ENCODE measurements around the gene ASAP3. TPM values are rescaled to one million over a fixed set of nuclear protein-coding genes. Genes with fewer than 3 reads are reported as not detected.

ASAP3 gene
- total RNA-seq, 1 donor: 107 TPM

GRCh38 chr1:23446661-23447310, 37.2 kb downstream of the ASAP3 start:
- Histone ChIP-seq H3K4me1 (ENCODE audit: insufficient read depth, low read length) (peaks cover 20% of the 10 kb centered on the region), H3K36me3 (ENCODE audit: insufficient read depth, low read length) (peaks cover 13% of the 10 kb centered on the region), H2AFZ (ENCODE audit: low read length) (no peak overlapping the region), H4K20me1 (ENCODE audit: insufficient read depth, low read length) (peaks cover 3% of the 10 kb centered on the region), H3K79me2 (ENCODE audit: insufficient read depth, low read length) (no peaks in the 10 kb centered on the region), H3K4me3 (ENCODE audit: insufficient read depth, low read length) (no peak overlapping the region), H3K4me2 (ENCODE audit: insufficient read depth, low read length) (no peak overlapping the region), H3K27ac (ENCODE audit: low read depth, low read length) (no peak overlapping the region), H3K9me3 (ENCODE audit: low read depth, low read length) (no peaks in the 10 kb centered on the region), H3K27me3 (ENCODE audit: insufficient read depth, low read length) (no peaks in the 10 kb centered on the region)
- TF ChIP-seq, protein P1, sequence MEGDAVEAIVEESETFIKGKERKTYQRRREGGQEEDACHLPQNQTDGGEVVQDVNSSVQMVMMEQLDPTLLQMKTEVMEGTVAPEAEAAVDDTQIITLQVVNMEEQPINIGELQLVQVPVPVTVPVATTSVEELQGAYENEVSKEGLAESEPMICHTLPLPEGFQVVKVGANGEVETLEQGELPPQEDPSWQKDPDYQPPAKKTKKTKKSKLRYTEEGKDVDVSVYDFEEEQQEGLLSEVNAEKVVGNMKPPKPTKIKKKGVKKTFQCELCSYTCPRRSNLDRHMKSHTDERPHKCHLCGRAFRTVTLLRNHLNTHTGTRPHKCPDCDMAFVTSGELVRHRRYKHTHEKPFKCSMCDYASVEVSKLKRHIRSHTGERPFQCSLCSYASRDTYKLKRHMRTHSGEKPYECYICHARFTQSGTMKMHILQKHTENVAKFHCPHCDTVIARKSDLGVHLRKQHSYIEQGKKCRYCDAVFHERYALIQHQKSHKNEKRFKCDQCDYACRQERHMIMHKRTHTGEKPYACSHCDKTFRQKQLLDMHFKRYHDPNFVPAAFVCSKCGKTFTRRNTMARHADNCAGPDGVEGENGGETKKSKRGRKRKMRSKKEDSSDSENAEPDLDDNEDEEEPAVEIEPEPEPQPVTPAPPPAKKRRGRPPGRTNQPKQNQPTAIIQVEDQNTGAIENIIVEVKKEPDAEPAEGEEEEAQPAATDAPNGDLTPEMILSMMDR (IDR thresholded peaks at IDR 0.05; ENCODE audit: extremely low read depth, low read depth, low read length): no peak
- DNase-seq (ENCODE audit: insufficient read length, low spot score, missing footprints): no peak

- no peaks in the 10 kb centered on the region for H3K79me2 ChIP-seq (ENCODE audit: insufficient read depth, low read length)
Observed at GRCh38 chr1:23444596-23445390, 39.2 kb downstream of the ASAP3 start.

GRCh38 chr1:23444104-23444533, 39.9 kb downstream of the ASAP3 start:
- H3K4me3 ChIP-seq (ENCODE audit: insufficient read depth, low read length): no peak overlapping the region

More at GRCh38 chr1:23444596-23445390, 39.2 kb downstream of the ASAP3 start:
- no peak overlapping the region for H3K4me3 ChIP-seq (ENCODE audit: insufficient read depth, low read length)
- no peak overlapping the region for H3K4me2 ChIP-seq (ENCODE audit: insufficient read depth, low read length)
- no peak overlapping the region for H2AFZ ChIP-seq (ENCODE audit: low read length)
- H3K36me3 ChIP-seq (ENCODE audit: insufficient read depth, low read length): peaks cover 20% of the 10 kb centered on the region
- H4K20me1 ChIP-seq (ENCODE audit: insufficient read depth, low read length): peaks cover 3% of the 10 kb centered on the region
- H3K27ac ChIP-seq (ENCODE audit: low read depth, low read length): no peak overlapping the region
- H3K27me3 ChIP-seq (ENCODE audit: insufficient read depth, low read length): no peaks in the 10 kb centered on the region
- H3K9me3 ChIP-seq (ENCODE audit: low read depth, low read length): no peaks in the 10 kb centered on the region
- peaks cover 14% of the 10 kb centered on the region for H3K4me1 ChIP-seq (ENCODE audit: insufficient read depth, low read length)
- TF ChIP-seq, protein P1 (IDR thresholded peaks at IDR 0.05; ENCODE audit: extremely low read depth, low read depth, low read length): no peak
- DNase-seq (ENCODE audit: insufficient read length, low spot score, missing footprints): no peak

More at GRCh38 chr1:23444104-23444533, 39.9 kb downstream of the ASAP3 start:
- no peak overlapping the region for H3K4me2 ChIP-seq (ENCODE audit: insufficient read depth, low read length)
- H3K27ac ChIP-seq (ENCODE audit: low read depth, low read length): no peak overlapping the region
- H3K27me3 ChIP-seq (ENCODE audit: insufficient read depth, low read length): no peaks in the 10 kb centered on the region
- peaks cover 3% of the 10 kb centered on the region for H4K20me1 ChIP-seq (ENCODE audit: insufficient read depth, low read length)
- peaks cover 14% of the 10 kb centered on the region for H3K36me3 ChIP-seq (ENCODE audit: insufficient read depth, low read length)
- TF ChIP-seq, protein P1 (IDR thresholded peaks at IDR 0.05; ENCODE audit: extremely low read depth, low read depth, low read length): no peak
- no peak overlapping the region for H2AFZ ChIP-seq (ENCODE audit: low read length)
- H3K9me3 ChIP-seq (ENCODE audit: low read depth, low read length): no peaks in the 10 kb centered on the region
- H3K4me1 ChIP-seq (ENCODE audit: insufficient read depth, low read length): peaks cover 14% of the 10 kb centered on the region
- no peaks in the 10 kb centered on the region for H3K79me2 ChIP-seq (ENCODE audit: insufficient read depth, low read length)
- DNase-seq (ENCODE audit: insufficient read length, low spot score, missing footprints): peak; percentile 88
